K562 (cell line): ENCODE data around the gene UFSP1. TPM values are rescaled to one million over a fixed set of nuclear protein-coding genes. Genes with fewer than 3 reads are reported as not detected.

ENCODE experiments used
- E4F1 ChIP-seq: fragments of 250-450 bp; sonication (Bioruptor Pico); IDR thresholded peaks from 2 replicates; pipeline ENCODE4 v1.5.0; 2021; ENCODE audit warnings: mild to moderate bottlenecking, borderline replicate concordance
- FOXM1 ChIP-seq, 2 experiments: fragments of 450-650 bp in 1 of 2; sonication (generic) in 1 of 2; formaldehyde crosslinking in 1 of 2; IDR thresholded peaks; 2 replicates each; pipeline versions ENCODE4 v1.6.1 to v1.9.0; 2017 to 2022; ENCODE audit warnings: low read depth in 2 of 2, mild to moderate bottlenecking in 2 of 2, missing genetic modification reagents in 1 of 2, moderate library complexity in 1 of 2
- HES1 ChIP-seq: fragments of 450-650 bp; IDR thresholded peaks from 2 replicates; pipeline ENCODE4 v1.6.1; 2016; ENCODE audit warnings: low read depth, mild to moderate bottlenecking, moderate library complexity
- JUND ChIP-seq, 2 experiments: IDR thresholded peaks; 2 replicates in 1 of 2; 3 replicates in 1 of 2; pipeline ENCODE4 v1.6.1; 2011; ENCODE audit warnings: borderline replicate concordance in 2 of 2, low read depth in 2 of 2, low read length in 2 of 2, improper control_type of control experiment in 1 of 2, missing biosample characterization in 1 of 2, missing genetic modification characterization in 1 of 2, missing genetic modification reagents in 1 of 2
- NCOA1 ChIP-seq: fragments of 450-650 bp; IDR thresholded peaks from 2 replicates; pipeline ENCODE4 v1.6.1; 2016; ENCODE audit warnings: low read depth
- NFE2 ChIP-seq: IDR thresholded peaks from 2 replicates; pipeline ENCODE4 v1.6.1; 2014; ENCODE audit warnings: antibody characterized with exemption, low read depth
- NFXL1 ChIP-seq: fragments of 450-650 bp; formaldehyde crosslinking; IDR thresholded peaks from 2 replicates; pipeline ENCODE4 v1.4.0; 2021; ENCODE audit warnings: mild to moderate bottlenecking
- TCF3 ChIP-seq: sonication (generic); formaldehyde crosslinking; IDR thresholded peaks from 2 replicates; pipeline ENCODE4 v1.4.0; 2020; ENCODE audit warnings: mild to moderate bottlenecking, missing genetic modification reagents
- ZBTB49 ChIP-seq: sonication (generic); formaldehyde crosslinking; IDR thresholded peaks from 2 replicates; pipeline ENCODE4 v1.8.0; 2022; ENCODE audit warnings: missing genetic modification reagents, mild to moderate bottlenecking, borderline replicate concordance
- ZBTB5 ChIP-seq: fragments of 450-650 bp; IDR thresholded peaks from 2 replicates; pipeline ENCODE4 v1.6.1; 2017; ENCODE audit warnings: antibody characterized with exemption
- ZFP36 ChIP-seq: fragments of 150-350 bp; IDR thresholded peaks from 2 replicates; pipeline ENCODE4 v1.6.1; 2018; ENCODE audit warnings: low read length, low read depth; ENCODE audit not compliant: partially characterized antibody
- ZNF398 ChIP-seq: fragments of 250-450 bp; sonication (Bioruptor Pico); IDR thresholded peaks from 2 replicates; pipeline ENCODE4 v1.8.0; 2021; ENCODE audit warnings: moderate library complexity, mild to moderate bottlenecking, inconsistent platforms
- ZNF655 ChIP-seq: fragments of 250-450 bp; sonication (Bioruptor Pico); IDR thresholded peaks from 2 replicates; pipeline ENCODE4 v1.5.0; 2021
- polyA plus RNA-seq, 8 experiments: library from polyadenylated mRNA; depleted of rRNA in 4 of 8; stranded (reverse) in 5 of 8; unstranded in 3 of 8; fragments of >200 nt; fragmentation: Nextera tagmentation in 2 of 8; fragmentation: Illumina TruSeq in 1 of 8; extraction: Ambion mirVana in 2 of 8; extraction: Trizol in 1 of 8; gene quantifications; 2 replicates each; pipeline versions ENCODE4 v1.2.1 to v1.2.3, GENCODE V29; 2011 to 2014; ENCODE audit warnings: inconsistent platforms in 1 of 8, missing spikeins in 1 of 8
- total RNA-seq, 7 experiments: library from RNA; depleted of rRNA in 6 of 7; stranded (reverse); fragments of >200 nt in 6 of 7; fragmentation: Illumina TruSeq in 2 of 7; extraction: Trizol in 2 of 7; gene quantifications; 2 replicates each; pipeline versions ENCODE4 v1.2.1 to v1.2.3, GENCODE V29; 2011 to 2021; ENCODE audit warnings: low replicate concordance in 1 of 7

Gene UFSP1
- total and polyA plus RNA-seq, 9 of the 15 experiments (the other 6 are each of a cell fraction or from before 2014, with no cell fraction given): 0.50 to 18.8 (median 2.1) TPM

- TF ChIP-seq NFE2 (no peak), ZBTB5 (no peak), NCOA1 (0 out of 2 replicates have a peak, but pooled peaks have one; percentile 25), ZFP36 (no peak), ZNF398 (CRISPR knock-in tag) (no peak), TCF3 (CRISPR knock-in tag) (no peak; the same call in 1 of the 2 replicates), ZBTB49 (CRISPR knock-in tag) (no peak), ZNF655 (CRISPR knock-in tag) (no peak), FOXM1 (IDR thresholded peaks at IDR 0.05; ENCODE audit: low read depth) (no peak), FOXM1 (CRISPR knock-in tag; IDR thresholded peaks at IDR 0.05; ENCODE audit: low read depth) (no peak), NFXL1 (CRISPR knock-in tag) (no peak), E4F1 (CRISPR knock-in tag) (no peak), JUND (IDR thresholded peaks at IDR 0.05; ENCODE audit: borderline replicate concordance, low read depth, low read length) (peak; percentile 82), JUND (tag; IDR thresholded peaks at IDR 0.05; ENCODE audit: borderline replicate concordance, low read depth, low read length) (peak; percentile 40; the same call in 2 of the 3 replicates), HES1 (no peak)
Observed at GRCh38 chr7:100895956-100896731, 6.6 kb upstream of the UFSP1 start (continued).
